ENCODE measurements around the gene ADAM12. TPM values are rescaled to one million over a fixed set of nuclear protein-coding genes. Genes with fewer than 3 reads are reported as not detected.

ADAM12 gene
- total RNA-seq, 4 donors from 2014 or later = under 0.01 to 1.3 (median 1.0) TPM

GRCh38 chr10:126169899-126170298 lies 218.4 kb downstream of the ADAM12 start:
- no peak for TF ChIP-seq POLR2A (IDR thresholded peaks at IDR 0.05; ENCODE audit: low read depth)
- TF ChIP-seq EP300 (IDR thresholded peaks at IDR 0.05) = no peak
- no peak for TF ChIP-seq POLR2AphosphoS5 (IDR thresholded peaks at IDR 0.05)
- TF ChIP-seq, protein P1, sequence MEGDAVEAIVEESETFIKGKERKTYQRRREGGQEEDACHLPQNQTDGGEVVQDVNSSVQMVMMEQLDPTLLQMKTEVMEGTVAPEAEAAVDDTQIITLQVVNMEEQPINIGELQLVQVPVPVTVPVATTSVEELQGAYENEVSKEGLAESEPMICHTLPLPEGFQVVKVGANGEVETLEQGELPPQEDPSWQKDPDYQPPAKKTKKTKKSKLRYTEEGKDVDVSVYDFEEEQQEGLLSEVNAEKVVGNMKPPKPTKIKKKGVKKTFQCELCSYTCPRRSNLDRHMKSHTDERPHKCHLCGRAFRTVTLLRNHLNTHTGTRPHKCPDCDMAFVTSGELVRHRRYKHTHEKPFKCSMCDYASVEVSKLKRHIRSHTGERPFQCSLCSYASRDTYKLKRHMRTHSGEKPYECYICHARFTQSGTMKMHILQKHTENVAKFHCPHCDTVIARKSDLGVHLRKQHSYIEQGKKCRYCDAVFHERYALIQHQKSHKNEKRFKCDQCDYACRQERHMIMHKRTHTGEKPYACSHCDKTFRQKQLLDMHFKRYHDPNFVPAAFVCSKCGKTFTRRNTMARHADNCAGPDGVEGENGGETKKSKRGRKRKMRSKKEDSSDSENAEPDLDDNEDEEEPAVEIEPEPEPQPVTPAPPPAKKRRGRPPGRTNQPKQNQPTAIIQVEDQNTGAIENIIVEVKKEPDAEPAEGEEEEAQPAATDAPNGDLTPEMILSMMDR (IDR thresholded peaks at IDR 0.05) = no peak
- Histone ChIP-seq H3K27ac (replicated peaks in 1 of 4) (no peak overlapping the region), H3K27me3 (no peaks in the 10 kb centered on the region), H3K4me1 (no peaks in the 10 kb centered on the region), H3K36me3 (no peaks in the 10 kb centered on the region), H3K9me3 (no peaks in the 10 kb centered on the region), H3K4me3 (no peak overlapping the region)
- intact Hi-C loops (cut with DNase I) = no loop called here
- no peak for DNase-seq (ENCODE audit: extremely low spot score)
- WGBS = 71% methylated on average over 5 of the region's 7 CpGs

DNA sequence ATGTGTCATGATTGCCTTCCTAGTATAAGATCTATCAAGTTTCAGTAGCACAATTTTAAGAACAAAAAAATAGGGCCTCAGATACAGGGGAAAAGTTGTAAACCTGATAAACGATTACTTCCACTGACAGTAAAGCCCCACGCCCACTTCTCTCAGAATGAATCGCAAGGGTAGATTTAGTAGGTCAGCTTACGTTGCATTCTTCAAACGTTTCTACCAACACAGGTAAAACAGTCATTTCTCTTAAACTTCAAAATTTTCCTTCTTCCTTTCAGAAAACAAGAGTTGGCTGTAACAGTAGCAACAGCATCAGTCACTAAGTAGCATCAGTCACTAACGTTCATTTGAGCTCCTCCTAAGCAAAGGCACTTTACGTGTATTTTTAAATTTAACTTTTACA lies 221.5 kb downstream of the ADAM12 start:
- Histone ChIP-seq H3K36me3 (no peaks in the 10 kb centered on the region), H3K4me1 (no peaks in the 10 kb centered on the region), H3K27ac (replicated peaks in 1 of 4) (no peak overlapping the region), H3K9me3 (no peaks in the 10 kb centered on the region), H3K4me3 (no peak overlapping the region), H3K27me3 (no peaks in the 10 kb centered on the region)
- no peak for DNase-seq (ENCODE audit: extremely low spot score)
- intact Hi-C loops (cut with DNase I) = no loop called here
- WGBS = 83% methylated on average over 7 of the region's 7 CpGs
- no peak for TF ChIP-seq EP300 (IDR thresholded peaks at IDR 0.05)
- no peak for TF ChIP-seq POLR2A (IDR thresholded peaks at IDR 0.05; ENCODE audit: low read depth)
- no peak for TF ChIP-seq POLR2AphosphoS5 (IDR thresholded peaks at IDR 0.05)
- TF ChIP-seq, protein P1 (IDR thresholded peaks at IDR 0.05) = no peak

GRCh38 chr10:126165874-126166273 lies 222.4 kb downstream of the ADAM12 start:
- Histone ChIP-seq H3K9me3 (no peaks in the 10 kb centered on the region), H3K27ac (replicated peaks in 1 of 4) (no peak overlapping the region), H3K4me3 (no peak overlapping the region), H3K4me1 (no peaks in the 10 kb centered on the region), H3K27me3 (no peaks in the 10 kb centered on the region), H3K36me3 (no peaks in the 10 kb centered on the region)
- WGBS = 89% methylated on average over 2 of the region's 2 CpGs
- intact Hi-C loops (cut with DNase I) = no loop called here
- TF ChIP-seq EP300 (IDR thresholded peaks at IDR 0.05) (no peak), POLR2A (IDR thresholded peaks at IDR 0.05; ENCODE audit: low read depth) (no peak), POLR2AphosphoS5 (IDR thresholded peaks at IDR 0.05) (no peak)
- TF ChIP-seq, protein P1 (IDR thresholded peaks at IDR 0.05) = no peak
- DNase-seq (ENCODE audit: extremely low spot score) = no peak

DNA sequence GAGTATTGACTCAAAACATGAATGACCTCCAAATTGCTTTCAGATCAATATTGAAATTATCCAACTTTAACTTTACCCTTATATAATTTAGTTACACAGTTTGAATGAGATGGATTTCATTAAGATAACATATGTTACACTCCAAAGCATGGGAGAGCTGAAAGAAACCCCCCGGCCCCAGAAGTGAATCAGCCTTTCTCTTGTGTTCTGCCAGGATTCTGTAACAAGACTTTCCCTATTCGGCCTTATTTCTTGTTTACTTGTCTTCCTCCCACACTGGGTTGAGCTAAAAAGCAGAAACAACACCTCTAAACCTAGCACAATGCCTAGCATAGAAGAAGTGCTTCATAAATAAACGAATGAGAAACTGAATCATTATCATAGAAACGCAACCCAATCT lies 224.8 kb downstream of the ADAM12 start:
- TF ChIP-seq POLR2A (IDR thresholded peaks at IDR 0.05; ENCODE audit: low read depth) (no peak), POLR2AphosphoS5 (IDR thresholded peaks at IDR 0.05) (no peak), EP300 (IDR thresholded peaks at IDR 0.05) (no peak)
- TF ChIP-seq, protein P1 (IDR thresholded peaks at IDR 0.05) = no peak
- WGBS = 77% methylated on average over 4 of the region's 4 CpGs
- intact Hi-C loops (cut with DNase I) = no loop called here

DNA sequence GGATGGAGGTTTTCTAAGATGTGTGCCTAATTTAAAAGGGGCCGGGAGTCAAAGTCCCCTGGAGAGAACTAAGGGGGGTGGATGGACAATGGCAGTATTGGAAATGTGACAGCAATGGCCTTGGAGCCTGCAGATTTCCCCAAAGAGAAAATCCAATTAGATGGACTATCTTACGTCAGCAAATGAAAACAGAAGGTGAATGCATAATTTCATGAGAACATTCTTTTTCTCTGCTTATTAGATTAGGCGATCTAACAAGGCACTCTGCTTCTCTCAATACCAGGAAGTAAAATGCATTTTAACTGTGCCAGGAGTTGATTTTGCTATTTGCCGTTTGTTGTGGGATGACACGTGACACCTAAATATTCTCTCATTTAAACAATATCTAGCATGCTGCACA lies 226.6 kb downstream of the ADAM12 start:
- no peak for DNase-seq (ENCODE audit: extremely low spot score)
- Histone ChIP-seq H3K9me3 (no peaks in the 10 kb centered on the region), H3K36me3 (no peaks in the 10 kb centered on the region), H3K27ac (replicated peaks in 1 of 4) (no peak overlapping the region), H3K4me1 (no peaks in the 10 kb centered on the region), H3K4me3 (no peak overlapping the region), H3K27me3 (peaks cover 0 to 8% (median 0%) of the 10 kb centered on the region in 4 donors)
- WGBS = 68% methylated on average over 5 of the region's 5 CpGs
- intact Hi-C loops (cut with DNase I) = no loop called here
- no peak for TF ChIP-seq EP300 (IDR thresholded peaks at IDR 0.05)
- no peak for TF ChIP-seq POLR2A (IDR thresholded peaks at IDR 0.05; ENCODE audit: low read depth)
- TF ChIP-seq POLR2AphosphoS5 (IDR thresholded peaks at IDR 0.05) = no peak
- TF ChIP-seq, protein P1 (IDR thresholded peaks at IDR 0.05) = no peak

More for the DNA sequence above, 224.8 kb downstream of the ADAM12 start:
- Histone ChIP-seq H3K4me3 (no peak overlapping the region), H3K27ac (replicated peaks in 1 of 4) (no peak overlapping the region), H3K9me3 (no peaks in the 10 kb centered on the region), H3K4me1 (no peaks in the 10 kb centered on the region), H3K36me3 (no peaks in the 10 kb centered on the region), H3K27me3 (peaks cover 0 to 3% (median 0%) of the 10 kb centered on the region in 4 donors)
- DNase-seq (ENCODE audit: extremely low spot score) = no peak
